ENCODE results near the gene PLCL1. TPM values are rescaled to one million over a fixed set of nuclear protein-coding genes. Genes with fewer than 3 reads are reported as not detected.
A peak's percentile ranks its signal among the peaks of the same experiment; 100 is the strongest.

Gene PLCL1
- total and polyA plus RNA-seq, 5 experiments from 2014 or later = 3.0 to 8.8 (median 4.8) TPM

DNA sequence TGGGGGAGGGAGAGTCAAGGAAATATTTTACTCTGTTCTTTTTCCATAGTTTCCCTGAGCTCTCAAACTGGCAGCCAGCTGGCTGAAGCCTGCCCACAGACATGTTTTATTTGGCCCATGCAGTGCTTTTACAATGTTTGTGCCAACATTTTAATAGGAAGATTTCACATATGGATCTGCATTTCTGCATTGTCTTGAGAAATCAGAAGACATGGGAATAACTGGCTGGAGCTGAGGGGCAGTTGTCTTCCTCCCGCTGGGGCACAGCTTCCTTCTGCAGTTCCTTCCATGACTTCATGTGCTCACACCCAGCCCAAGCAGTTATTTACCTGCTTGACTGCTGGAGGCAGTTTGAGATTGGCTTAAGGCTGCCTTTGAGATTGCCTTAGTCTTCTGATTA, 74.4 kb downstream of the PLCL1 start:
- POLR2A ChIA-PET = interaction anchor here (1.1 to 1.4 kb wide), 2 partner anchors 9 to 10 kb away, joined by 3 read pairs; no protein-coding TSS in a partner anchor
- no peak for DNase-seq
- ATAC-seq = no peak
- peak overlapping the region in 1 of 10 donors; percentile 33 for H3K27ac Mint-ChIP-seq
- H3K4me1 Mint-ChIP-seq = peaks cover 0 to 13% (median 6%) of the 10 kb centered on the region in 4 donors
- no peaks in the 10 kb centered on the region for H3K9me3 Mint-ChIP-seq
- peaks cover 0 to 1% (median 0%) of the 10 kb centered on the region in 3 donors for H3K36me3 Mint-ChIP-seq
- no peak overlapping the region for H3K4me3 Mint-ChIP-seq
- no peaks in the 10 kb centered on the region for H3K27me3 Mint-ChIP-seq

DNA sequence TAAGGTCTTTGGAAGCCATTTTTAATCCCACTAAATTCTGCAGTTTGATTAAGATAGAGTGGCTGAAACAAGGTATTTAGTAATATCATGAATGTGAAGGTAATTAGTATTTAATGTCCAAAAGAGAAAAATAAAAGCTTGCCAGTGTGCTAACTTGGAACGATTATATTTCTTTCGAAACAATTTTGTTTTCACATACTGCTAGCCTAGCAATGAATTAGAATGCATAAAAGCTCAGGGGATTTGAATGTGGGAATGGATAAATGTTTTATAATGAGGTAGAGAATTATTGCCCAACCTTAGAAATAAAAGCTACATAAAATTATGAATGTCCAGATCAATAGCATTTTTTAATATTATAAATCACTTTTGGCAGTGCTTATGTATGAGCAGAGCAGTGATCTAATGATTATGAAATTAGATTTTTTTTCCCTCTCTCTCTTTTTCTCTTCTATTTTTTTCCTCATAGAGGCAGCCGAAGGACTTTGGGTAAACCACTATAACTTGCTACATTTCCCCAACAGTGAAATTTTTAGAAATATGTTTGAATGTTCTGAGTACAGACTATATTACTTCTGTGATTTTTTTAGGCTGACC, 75.5 kb downstream of the PLCL1 start:
- Mint-ChIP-seq H3K9me3 (no peaks in the 10 kb centered on the region), H3K4me3 (no peak overlapping the region), H3K27me3 (no peaks in the 10 kb centered on the region), H3K4me1 (peaks cover 0 to 13% (median 6%) of the 10 kb centered on the region in 4 donors), H3K36me3 (no peaks in the 10 kb centered on the region), H3K27ac (no peak overlapping the region)
- ATAC-seq (no peak), DNase-seq (no peak)
- POLR2A ChIA-PET = interaction anchor here (1.4 kb wide), 1 partner anchor 10 kb away, joined by 3 read pairs; no protein-coding TSS in a partner anchor

DNA sequence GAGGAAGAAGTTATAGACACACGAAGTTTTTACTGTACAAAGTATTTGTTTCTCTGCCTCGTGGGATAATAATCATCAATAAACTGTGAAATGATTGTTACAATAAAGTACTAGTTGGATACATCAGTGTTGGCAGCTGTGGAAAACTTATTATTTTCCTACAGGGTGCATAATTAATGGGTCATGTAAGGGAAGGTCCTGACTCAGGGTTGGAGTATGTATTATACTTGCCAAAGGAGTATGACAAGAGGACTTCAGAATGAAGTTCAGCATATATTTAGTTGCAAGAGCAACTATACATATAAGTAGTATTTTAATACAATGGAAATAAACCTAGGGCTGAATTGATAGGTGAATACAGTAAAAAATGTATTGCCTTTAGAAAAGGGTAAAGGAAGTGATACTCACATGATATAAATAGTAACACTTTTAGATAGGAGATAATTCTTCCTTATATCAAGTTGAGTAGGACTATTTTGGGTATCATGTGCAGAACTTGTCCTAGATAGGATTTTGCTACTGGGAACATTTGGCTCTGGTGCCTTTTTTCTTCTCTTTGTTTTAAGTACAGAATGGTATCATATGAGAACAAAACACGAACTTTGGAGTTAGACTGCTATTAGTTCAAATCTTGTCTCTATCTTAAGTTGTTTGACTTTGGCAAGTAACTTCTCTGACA, 79.1 kb downstream of the PLCL1 start:
- peaks cover 0 to 16% (median 6%) of the 10 kb centered on the region in 4 donors for H3K4me1 Mint-ChIP-seq
- POLR2A ChIA-PET = no interaction called here
- no peak overlapping the region for H3K4me3 Mint-ChIP-seq

DNA sequence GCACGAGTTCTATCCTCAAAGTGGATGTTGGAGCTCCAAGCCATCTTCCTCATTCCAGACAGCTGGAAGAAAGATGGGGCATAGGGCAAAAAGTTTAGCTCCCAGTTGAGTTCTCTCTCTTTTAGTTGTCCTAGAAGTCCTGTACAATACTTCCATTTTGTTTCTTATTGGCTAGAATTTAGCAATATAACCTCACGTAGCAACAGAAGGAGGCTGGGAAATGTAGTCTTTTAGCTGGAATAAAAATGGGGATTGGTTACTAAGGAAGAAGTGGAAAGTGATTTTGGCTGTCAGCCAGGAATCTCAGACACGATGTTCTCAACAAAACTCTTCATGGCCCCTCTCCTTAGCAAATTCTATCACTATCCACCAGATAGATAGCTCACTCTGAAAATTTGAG, 79.9 kb downstream of the PLCL1 start:
- POLR2A ChIA-PET = no interaction called here
- Mint-ChIP-seq H3K27me3 (no peaks in the 10 kb centered on the region), H3K4me3 (no peak overlapping the region), H3K27ac (peak overlapping the region in 1 of 10 donors; percentile 21), H3K36me3 (peaks cover 0 to 8% (median 2%) of the 10 kb centered on the region in 3 donors), H3K4me1 (peaks cover 0 to 15% (median 10%) of the 10 kb centered on the region in 4 donors), H3K9me3 (no peaks in the 10 kb centered on the region)
- no peak for ATAC-seq
- DNase-seq = no peak

More for the DNA sequence above, 79.1 kb downstream of the PLCL1 start:
- H3K9me3 Mint-ChIP-seq = no peaks in the 10 kb centered on the region
- peak overlapping the region in 1 of 10 donors; percentile 34 for H3K27ac Mint-ChIP-seq
- H3K27me3 Mint-ChIP-seq = no peaks in the 10 kb centered on the region
- DNase-seq (no peak), ATAC-seq (no peak)
- peaks cover 0 to 8% (median 2%) of the 10 kb centered on the region in 3 donors for H3K36me3 Mint-ChIP-seq

DNA sequence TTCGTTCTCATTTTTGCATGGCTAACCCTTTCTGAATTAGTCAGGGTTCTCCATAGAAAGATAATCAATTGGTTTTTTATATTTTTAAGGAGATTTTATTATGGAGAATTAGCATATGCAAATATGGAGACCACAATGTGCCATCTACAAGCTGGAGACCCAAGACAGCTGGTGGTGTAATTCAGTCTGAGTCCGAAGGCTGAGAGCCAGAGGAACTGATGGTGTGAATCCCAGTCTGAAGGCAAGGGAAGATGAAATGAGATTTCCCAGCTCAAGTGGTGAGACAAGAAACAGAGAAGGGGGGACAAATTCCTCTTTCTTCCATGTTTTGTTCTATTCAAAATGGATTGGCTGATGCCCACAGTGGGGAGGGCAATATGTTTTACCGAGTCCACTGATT, 80.7 kb downstream of the PLCL1 start:
- H3K4me1 Mint-ChIP-seq = peaks cover 0 to 22% (median 12%) of the 10 kb centered on the region in 4 donors
- H3K36me3 Mint-ChIP-seq = peaks cover 0 to 8% (median 2%) of the 10 kb centered on the region in 3 donors
- POLR2A ChIA-PET = no interaction called here
- H3K27ac Mint-ChIP-seq = peak overlapping the region in 1 of 10 donors; percentile 14
- H3K4me3 Mint-ChIP-seq = no peak overlapping the region
- H3K27me3 Mint-ChIP-seq = no peaks in the 10 kb centered on the region
- DNase-seq = no peak
- ATAC-seq = no peak
- no peaks in the 10 kb centered on the region for H3K9me3 Mint-ChIP-seq

DNA sequence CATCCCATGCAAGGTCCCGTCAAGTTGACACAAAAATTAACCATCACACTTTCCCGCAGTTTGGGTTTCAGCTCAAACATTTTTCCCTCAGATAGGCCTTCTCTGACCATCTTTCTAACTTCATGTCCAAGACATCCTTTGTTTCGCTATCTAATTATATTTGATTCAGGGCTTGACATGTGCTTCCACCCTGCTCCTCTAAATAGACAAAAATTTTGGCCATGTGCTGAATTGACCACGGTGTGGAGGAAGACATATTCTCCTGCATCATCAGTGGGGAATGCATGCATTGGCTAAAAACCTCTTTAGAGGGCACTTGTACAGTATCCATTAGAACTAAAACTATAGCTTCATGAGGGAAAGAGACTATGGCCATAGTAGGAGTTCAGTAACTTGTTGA, 81.2 kb downstream of the PLCL1 start:
- Mint-ChIP-seq H3K27me3 (no peaks in the 10 kb centered on the region), H3K4me3 (no peak overlapping the region)

DNA sequence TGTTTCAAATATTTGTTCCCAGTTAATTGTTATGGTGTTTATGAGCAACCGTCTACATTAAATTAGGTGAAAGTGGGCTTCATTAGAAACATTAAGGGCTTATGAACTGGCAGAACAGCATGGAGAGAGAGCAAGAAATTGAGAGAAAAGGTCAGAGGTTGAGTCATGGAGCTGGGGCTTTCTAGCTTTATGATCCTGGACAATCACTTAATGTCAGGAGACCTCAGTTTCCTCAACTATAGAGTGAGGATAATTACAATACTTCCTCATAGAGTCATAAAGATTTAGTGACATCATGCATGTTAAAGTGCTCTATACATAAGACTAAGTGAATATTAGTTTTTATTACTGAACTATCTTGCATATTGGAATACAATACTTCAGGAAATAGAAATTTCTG, 83.9 kb downstream of the PLCL1 start:
- H3K27me3 Mint-ChIP-seq = no peaks in the 10 kb centered on the region
- H3K4me1 Mint-ChIP-seq = peaks cover 7 to 46% (median 28%) of the 10 kb centered on the region in 4 donors
- peak overlapping the region in 1 of 10 donors; percentile 2 for H3K4me3 Mint-ChIP-seq
- POLR2A ChIA-PET = no interaction called here
- peak overlapping the region in 4 of 10 donors; percentile 8 to 82 (median 48) for H3K27ac Mint-ChIP-seq
- DNase-seq = no peak
- no peaks in the 10 kb centered on the region for H3K9me3 Mint-ChIP-seq
- no peak for ATAC-seq
- peaks cover 0 to 11% (median 2%) of the 10 kb centered on the region in 3 donors for H3K36me3 Mint-ChIP-seq

More for the DNA sequence above, 81.2 kb downstream of the PLCL1 start:
- ATAC-seq (no peak), DNase-seq (no peak)
- POLR2A ChIA-PET = no interaction called here
- Mint-ChIP-seq H3K27ac (peak overlapping the region in 1 of 10 donors; percentile 14), H3K36me3 (peaks cover 0 to 8% (median 2%) of the 10 kb centered on the region in 3 donors), H3K4me1 (peaks cover 0 to 23% (median 12%) of the 10 kb centered on the region in 4 donors), H3K9me3 (no peaks in the 10 kb centered on the region)

DNA sequence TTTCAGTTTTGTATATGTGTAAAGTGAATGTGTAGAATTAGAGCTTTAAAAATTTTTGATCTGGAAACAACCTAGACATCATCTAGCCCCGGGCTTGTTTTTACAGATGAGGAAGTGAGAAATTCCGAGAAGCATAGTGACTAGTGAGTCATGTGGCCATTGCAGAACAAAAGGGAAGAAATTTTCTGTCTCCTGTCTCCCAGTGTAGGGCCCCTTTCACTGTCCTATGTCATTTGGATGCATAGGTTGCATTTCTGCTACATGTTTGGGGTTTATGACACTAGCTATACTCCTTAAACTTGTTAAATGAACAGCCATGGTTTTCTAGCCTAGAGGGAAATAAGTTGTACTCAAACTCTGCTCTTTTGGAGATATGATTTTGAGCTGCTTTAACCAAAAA, 84.6 kb downstream of the PLCL1 start:
- peak in 5 of 10 donors; percentile 5 to 51 (median 20) for DNase-seq
- H3K4me3 Mint-ChIP-seq = peak overlapping the region in 8 of 10 donors; percentile 4 to 68 (median 46)
- peaks cover 0 to 11% (median 2%) of the 10 kb centered on the region in 3 donors for H3K36me3 Mint-ChIP-seq
- H3K4me1 Mint-ChIP-seq = peaks cover 9 to 49% (median 34%) of the 10 kb centered on the region in 4 donors
- POLR2A ChIA-PET = interaction anchor here (0.9 kb wide), 1 partner anchor 10 kb away, joined by 3 read pairs; no protein-coding TSS in a partner anchor
- H3K9me3 Mint-ChIP-seq = no peaks in the 10 kb centered on the region
- peak overlapping the region in 8 of 10 donors; percentile 18 to 91 (median 74) for H3K27ac Mint-ChIP-seq
- ATAC-seq = peak; percentile 78 to 81
- no peaks in the 10 kb centered on the region for H3K27me3 Mint-ChIP-seq

DNA sequence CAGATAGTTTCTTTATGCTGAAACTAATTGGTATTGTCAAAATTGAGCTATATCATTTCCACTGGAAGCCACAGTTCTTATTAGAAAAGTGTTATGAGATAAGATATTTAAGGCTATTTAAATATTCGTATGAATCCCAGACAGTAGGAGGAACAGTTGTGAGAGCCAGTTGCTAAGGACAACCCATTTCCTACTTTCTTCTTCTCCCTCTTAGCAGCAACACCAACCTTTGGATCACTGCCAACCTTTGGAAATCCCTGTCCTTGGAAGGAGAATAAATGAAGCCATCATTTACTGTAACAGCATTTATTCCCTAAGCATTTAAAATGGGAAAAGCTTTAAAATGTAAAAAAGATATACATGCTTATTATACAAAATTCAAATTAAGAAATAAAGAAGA, 85.8 kb downstream of the PLCL1 start:
- Mint-ChIP-seq H3K36me3 (peaks cover 0 to 12% (median 2%) of the 10 kb centered on the region in 3 donors), H3K4me3 (no peak overlapping the region), H3K4me1 (peaks cover 9 to 54% (median 41%) of the 10 kb centered on the region in 4 donors), H3K27me3 (no peaks in the 10 kb centered on the region), H3K27ac (peak overlapping the region in 2 of 10 donors; percentile 1 to 91), H3K9me3 (no peaks in the 10 kb centered on the region)
- ATAC-seq (no peak), DNase-seq (no peak)
- POLR2A ChIA-PET = no interaction called here

DNA sequence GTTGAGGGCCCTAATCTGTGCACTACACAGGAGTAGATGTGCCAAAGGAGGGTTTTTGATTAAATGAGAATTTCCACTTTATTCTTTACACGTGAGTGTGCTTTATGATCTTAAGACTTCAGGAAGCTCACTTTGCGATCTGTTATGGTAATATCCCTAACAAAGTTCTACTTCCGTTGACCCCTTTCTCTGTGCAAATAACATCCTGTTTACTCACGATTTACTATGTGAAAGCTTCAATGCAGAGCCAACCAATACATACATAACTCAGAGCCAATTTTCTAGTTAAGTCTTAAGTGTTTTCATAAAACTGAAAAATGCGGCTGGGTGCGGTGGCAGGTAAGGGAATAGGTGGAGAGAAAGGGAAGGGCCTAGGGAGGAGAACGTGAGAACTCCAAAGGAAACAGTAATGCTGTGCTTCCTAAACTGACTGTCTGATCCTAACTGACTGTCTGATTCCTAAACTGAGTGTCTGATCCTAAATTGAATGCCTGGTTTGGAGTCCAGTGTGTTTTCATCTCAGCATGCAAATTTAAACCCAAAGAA, 87.6 kb downstream of the PLCL1 start:
- DNase-seq (peak in 3 of 10 donors; percentile 18 to 45 (median 29)), ATAC-seq (peak; percentile 62 to 81)
- peaks cover 0 to 12% (median 0%) of the 10 kb centered on the region in 3 donors for H3K36me3 Mint-ChIP-seq
- POLR2A ChIA-PET = interaction anchor here (1.0 kb wide), 1 partner anchor 43 kb away, joined by 3 read pairs; no protein-coding TSS in a partner anchor
- peak overlapping the region; percentile 34 to 96 (median 80) for H3K27ac Mint-ChIP-seq
- H3K9me3 Mint-ChIP-seq = no peaks in the 10 kb centered on the region
- peaks cover 9 to 53% (median 41%) of the 10 kb centered on the region in 4 donors for H3K4me1 Mint-ChIP-seq
- peak overlapping the region; percentile 3 to 77 (median 54) for H3K4me3 Mint-ChIP-seq
- H3K27me3 Mint-ChIP-seq = peaks cover 0 to under 1% (median 0%) of the 10 kb centered on the region in 5 donors

DNA sequence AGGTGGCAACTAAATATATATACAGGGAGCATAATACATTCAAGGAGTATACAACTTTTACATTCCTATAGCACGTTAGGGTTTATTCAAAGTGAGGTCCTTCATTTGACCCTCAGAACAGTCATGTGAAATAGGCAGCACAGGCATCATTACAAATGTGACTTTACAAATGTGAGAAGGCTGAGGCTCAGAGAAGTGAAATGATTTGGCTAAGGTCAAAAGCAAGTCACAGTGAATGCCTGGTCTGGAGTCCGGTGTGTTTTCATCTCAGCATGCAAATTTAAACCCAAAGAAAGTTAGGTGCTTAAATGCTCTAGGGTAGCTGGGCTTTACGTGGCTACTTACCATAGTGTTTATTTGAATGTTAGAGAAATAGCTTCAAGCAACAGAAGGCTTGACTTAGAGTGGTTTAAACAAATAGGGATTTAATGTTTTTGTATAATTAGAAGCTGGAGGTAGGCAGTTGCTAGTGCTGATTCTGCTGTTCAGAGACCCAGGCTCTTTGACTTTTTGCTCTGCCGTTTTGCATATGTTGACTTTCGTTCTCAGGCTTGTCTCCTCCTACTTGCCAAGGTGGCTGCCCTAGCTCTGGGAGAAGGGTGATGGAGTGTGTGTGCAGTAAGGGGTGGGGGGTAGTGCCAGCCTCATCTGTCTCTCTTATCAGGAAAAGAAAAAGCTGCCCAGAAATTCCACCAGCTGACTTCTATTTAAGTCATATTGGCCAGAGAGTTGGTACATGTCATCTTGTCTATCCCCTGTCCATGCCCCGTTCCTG, 89.2 kb downstream of the PLCL1 start:
- DNase-seq (no peak), ATAC-seq (no peak)
- Mint-ChIP-seq H3K4me3 (peak overlapping the region in 6 of 10 donors; percentile 1 to 40 (median 21)), H3K36me3 (peaks cover 0 to 12% (median 0%) of the 10 kb centered on the region in 3 donors), H3K27ac (peak overlapping the region in 6 of 10 donors; percentile 14 to 84 (median 66)), H3K27me3 (peaks cover 0 to 4% (median 0%) of the 10 kb centered on the region in 5 donors), H3K9me3 (no peaks in the 10 kb centered on the region), H3K4me1 (peaks cover 9 to 52% (median 40%) of the 10 kb centered on the region in 4 donors)
- POLR2A ChIA-PET = no interaction called here

DNA sequence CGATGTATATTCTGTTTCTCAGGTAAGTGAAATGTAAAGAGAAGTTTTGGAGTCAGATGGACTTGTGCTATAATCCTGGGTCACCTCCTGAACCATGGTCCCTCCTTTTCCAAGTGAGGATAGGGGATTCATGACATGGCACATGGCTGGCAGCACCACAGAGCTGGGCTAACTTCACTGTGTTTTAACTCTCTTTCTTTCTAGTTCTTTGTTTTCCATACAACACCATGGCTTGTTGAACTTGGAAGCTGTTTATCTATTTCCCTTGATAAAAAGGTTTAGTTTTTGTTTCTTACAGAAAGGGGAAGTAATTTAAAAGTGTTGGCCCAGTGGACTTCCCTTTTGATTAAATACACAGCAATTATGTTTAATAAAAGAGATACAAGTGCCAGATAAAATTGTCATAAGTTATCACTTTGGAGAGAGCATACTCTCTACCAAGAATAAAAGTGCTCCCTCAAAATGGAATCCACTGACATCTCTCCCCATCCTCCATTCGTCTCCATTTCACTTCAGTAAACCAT, 90.4 kb downstream of the PLCL1 start:
- Mint-ChIP-seq H3K4me1 (peaks cover 9 to 44% (median 34%) of the 10 kb centered on the region in 4 donors), H3K4me3 (no peak overlapping the region), H3K27me3 (peaks cover 0 to 4% (median 0%) of the 10 kb centered on the region in 5 donors), H3K9me3 (no peaks in the 10 kb centered on the region), H3K27ac (peak overlapping the region in 1 of 10 donors; percentile 65), H3K36me3 (peaks cover 0 to 12% (median 0%) of the 10 kb centered on the region in 3 donors)
- ATAC-seq = no peak
- POLR2A ChIA-PET = no interaction called here
- no peak for DNase-seq

Data from naive thymus-derived CD8-positive, alpha-beta T cell (primary cell).